Measurements from ENCODE around the gene PROX1. TPM values are rescaled to one million over a fixed set of nuclear protein-coding genes. Genes with fewer than 3 reads are reported as not detected.

Gene PROX1
- total RNA-seq, 1 donor from 2014 or later: 0.32 TPM

DNA sequence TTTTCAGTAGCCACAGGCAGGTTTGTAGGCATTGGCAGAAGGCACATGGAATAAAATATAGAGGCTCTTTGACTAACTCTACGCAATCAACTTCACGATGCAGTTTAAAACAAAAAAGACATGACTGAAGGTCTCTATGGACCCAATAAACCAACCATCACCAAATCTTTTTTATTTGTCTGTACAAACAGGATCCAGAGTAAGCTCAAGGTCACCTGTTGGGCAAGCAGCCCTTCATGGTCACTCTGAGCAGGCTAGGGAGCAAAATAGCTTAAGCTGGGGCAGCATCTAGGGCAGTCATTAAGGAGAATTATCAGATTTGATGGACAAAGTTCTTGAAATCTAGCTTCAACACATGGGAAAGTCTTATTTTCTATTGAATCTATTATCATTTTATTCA, 26.8 kb upstream of the PROX1 start:
- Mint-ChIP-seq H3K27me3 (ENCODE audit: low read depth) (peaks cover 23% of the 10 kb centered on the region), H3K4me1 (ENCODE audit: low read depth) (no peaks in the 10 kb centered on the region), H3K4me3 (ENCODE audit: unreplicated experiment) (no peak overlapping the region), H3K9me3 (ENCODE audit: low read depth) (peaks cover 3% of the 10 kb centered on the region), H3K27ac (ENCODE audit: unreplicated experiment) (no peak overlapping the region), H3K36me3 (ENCODE audit: low read depth) (no peaks in the 10 kb centered on the region)
- DNase-seq (ENCODE audit: low spot score): no peak
- TF ChIP-seq, protein P1, sequence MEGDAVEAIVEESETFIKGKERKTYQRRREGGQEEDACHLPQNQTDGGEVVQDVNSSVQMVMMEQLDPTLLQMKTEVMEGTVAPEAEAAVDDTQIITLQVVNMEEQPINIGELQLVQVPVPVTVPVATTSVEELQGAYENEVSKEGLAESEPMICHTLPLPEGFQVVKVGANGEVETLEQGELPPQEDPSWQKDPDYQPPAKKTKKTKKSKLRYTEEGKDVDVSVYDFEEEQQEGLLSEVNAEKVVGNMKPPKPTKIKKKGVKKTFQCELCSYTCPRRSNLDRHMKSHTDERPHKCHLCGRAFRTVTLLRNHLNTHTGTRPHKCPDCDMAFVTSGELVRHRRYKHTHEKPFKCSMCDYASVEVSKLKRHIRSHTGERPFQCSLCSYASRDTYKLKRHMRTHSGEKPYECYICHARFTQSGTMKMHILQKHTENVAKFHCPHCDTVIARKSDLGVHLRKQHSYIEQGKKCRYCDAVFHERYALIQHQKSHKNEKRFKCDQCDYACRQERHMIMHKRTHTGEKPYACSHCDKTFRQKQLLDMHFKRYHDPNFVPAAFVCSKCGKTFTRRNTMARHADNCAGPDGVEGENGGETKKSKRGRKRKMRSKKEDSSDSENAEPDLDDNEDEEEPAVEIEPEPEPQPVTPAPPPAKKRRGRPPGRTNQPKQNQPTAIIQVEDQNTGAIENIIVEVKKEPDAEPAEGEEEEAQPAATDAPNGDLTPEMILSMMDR (IDR thresholded peaks at IDR 0.05): no peak

DNA sequence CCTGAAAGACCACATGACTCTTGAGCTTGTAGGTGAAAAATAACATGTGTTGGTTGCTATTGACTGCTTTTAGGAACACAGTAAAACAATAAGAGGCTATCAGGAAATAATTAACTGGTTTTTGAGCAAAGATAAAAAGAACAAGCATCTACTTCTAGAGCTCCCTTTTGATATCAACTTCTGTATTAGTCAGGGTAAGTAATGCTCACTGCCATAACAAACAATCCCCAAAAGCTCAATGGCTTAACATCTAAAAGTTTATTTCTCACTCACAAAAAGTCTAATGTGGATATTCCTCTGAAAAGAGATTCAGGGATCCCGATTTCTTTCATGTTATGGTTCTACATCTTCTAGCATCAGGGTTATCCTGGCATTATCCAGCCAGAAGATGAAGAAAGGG, 25.3 kb upstream of the PROX1 start:
- no peaks in the 10 kb centered on the region for H3K36me3 Mint-ChIP-seq (ENCODE audit: low read depth)
- TF ChIP-seq, protein P1 (IDR thresholded peaks at IDR 0.05): no peak
- H3K9me3 Mint-ChIP-seq (ENCODE audit: low read depth): peaks cover 3% of the 10 kb centered on the region
- no peak for DNase-seq (ENCODE audit: low spot score)
- H3K4me3 Mint-ChIP-seq (ENCODE audit: unreplicated experiment): no peak overlapping the region
- no peak overlapping the region for H3K27ac Mint-ChIP-seq (ENCODE audit: unreplicated experiment)
- no peaks in the 10 kb centered on the region for H3K4me1 Mint-ChIP-seq (ENCODE audit: low read depth)
- peaks cover 28% of the 10 kb centered on the region for H3K27me3 Mint-ChIP-seq (ENCODE audit: low read depth)

DNA sequence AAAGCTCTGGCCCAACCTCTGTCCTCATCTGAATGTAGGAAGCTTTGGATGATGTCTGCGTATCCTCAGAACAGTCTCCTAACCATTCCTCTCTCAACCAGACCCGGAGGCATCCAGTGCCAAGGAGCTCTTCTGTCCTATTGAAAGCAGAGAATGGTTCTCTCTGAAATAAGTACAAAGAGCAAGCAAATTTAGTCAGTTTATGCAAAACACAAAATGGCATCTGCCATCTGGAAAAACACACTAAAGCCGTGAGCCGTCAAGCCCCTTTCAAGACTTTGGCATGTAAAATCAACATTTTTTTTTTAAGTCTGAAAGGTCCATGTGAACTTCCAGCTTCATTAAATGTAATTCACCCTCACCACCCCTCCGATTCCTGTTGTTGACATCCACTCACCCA, 21.7 kb upstream of the PROX1 start:
- H3K9me3 Mint-ChIP-seq (ENCODE audit: low read depth): peaks cover 3% of the 10 kb centered on the region
- peaks cover 29% of the 10 kb centered on the region for H3K27me3 Mint-ChIP-seq (ENCODE audit: low read depth)
- TF ChIP-seq, protein P1 (IDR thresholded peaks at IDR 0.05): no peak
- H3K4me3 Mint-ChIP-seq (ENCODE audit: unreplicated experiment): no peak overlapping the region
- H3K36me3 Mint-ChIP-seq (ENCODE audit: low read depth): no peaks in the 10 kb centered on the region
- DNase-seq (ENCODE audit: low spot score): no peak
- H3K27ac Mint-ChIP-seq (ENCODE audit: unreplicated experiment): no peak overlapping the region
- no peaks in the 10 kb centered on the region for H3K4me1 Mint-ChIP-seq (ENCODE audit: low read depth)

DNA sequence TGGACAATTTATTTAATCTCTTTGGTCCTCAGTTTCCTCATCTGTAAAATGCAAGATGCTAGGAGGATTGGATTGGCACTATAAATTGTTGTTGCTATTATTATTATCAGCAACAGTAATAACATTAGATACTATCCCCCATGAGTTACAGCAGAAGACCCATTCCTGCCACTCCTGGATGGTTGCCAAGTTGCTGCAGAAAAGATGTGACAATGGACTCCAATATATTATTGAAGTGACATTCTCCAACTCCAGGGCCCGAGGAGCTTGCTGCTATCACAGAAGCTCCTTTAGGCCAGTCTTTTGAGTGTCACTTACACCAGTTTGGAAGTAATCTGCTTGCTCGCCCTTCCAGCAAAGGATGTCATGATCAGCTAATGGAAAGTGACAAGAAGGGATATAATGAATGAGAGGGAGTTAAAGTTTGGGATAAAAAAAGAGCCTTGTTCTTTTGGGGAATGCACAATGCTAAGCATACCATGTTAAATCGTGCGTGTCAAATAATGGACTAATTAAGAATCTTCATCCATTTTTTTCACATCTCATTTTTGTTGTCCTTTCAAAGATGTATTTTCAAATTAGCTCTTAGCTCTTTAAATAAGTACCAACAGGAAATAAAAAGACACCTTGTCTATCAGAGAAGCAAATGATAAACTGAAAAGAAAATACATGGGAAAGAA, 19.5 kb upstream of the PROX1 start:
- peaks cover 24% of the 10 kb centered on the region for H3K27me3 Mint-ChIP-seq (ENCODE audit: low read depth)
- H3K27ac Mint-ChIP-seq (ENCODE audit: unreplicated experiment): no peak overlapping the region
- H3K9me3 Mint-ChIP-seq (ENCODE audit: low read depth): no peaks in the 10 kb centered on the region
- no peak overlapping the region for H3K4me3 Mint-ChIP-seq (ENCODE audit: unreplicated experiment)
- no peaks in the 10 kb centered on the region for H3K4me1 Mint-ChIP-seq (ENCODE audit: low read depth)
- H3K36me3 Mint-ChIP-seq (ENCODE audit: low read depth): no peaks in the 10 kb centered on the region
- no peak for DNase-seq (ENCODE audit: low spot score)
- TF ChIP-seq, protein P1 (IDR thresholded peaks at IDR 0.05): no peak

DNA sequence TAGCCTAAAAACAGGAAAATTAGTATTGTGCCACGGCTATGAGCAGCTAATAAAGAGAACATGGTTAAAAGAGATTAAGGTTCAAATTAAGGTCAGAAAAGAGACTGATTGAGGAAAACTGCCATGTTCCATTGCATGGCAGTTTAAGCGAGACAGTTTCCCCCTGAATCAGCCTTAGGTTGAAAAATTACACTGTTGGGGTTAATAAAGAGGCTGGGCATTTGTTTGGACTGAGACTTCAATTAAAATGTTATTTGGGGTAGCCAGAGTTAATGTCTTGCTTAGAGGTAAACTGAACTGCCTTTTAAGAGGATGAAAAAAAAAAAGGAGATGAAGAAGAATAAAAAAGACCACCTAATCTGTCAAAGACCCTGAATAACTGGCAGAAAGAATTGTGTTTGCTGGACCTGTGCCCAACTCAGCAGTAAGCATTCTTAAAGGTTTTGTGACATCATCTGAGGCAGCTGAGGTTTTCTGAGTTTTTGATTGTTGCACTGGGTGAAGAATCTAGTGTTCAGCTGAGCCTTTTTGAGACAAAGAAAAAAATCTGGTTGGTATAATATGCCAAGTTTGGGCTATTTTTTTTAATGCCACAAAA, 17.7 kb upstream of the PROX1 start:
- DNase-seq (ENCODE audit: low spot score): no peak
- Mint-ChIP-seq H3K9me3 (ENCODE audit: low read depth) (no peaks in the 10 kb centered on the region), H3K27me3 (ENCODE audit: low read depth) (peaks cover 22% of the 10 kb centered on the region), H3K27ac (ENCODE audit: unreplicated experiment) (no peak overlapping the region), H3K4me3 (ENCODE audit: unreplicated experiment) (no peak overlapping the region), H3K36me3 (ENCODE audit: low read depth) (no peaks in the 10 kb centered on the region), H3K4me1 (ENCODE audit: low read depth) (no peaks in the 10 kb centered on the region)
- TF ChIP-seq, protein P1 (IDR thresholded peaks at IDR 0.05): no peak
